ENCODE results near the gene OR2B2.

OR2B2 gene

DNA sequence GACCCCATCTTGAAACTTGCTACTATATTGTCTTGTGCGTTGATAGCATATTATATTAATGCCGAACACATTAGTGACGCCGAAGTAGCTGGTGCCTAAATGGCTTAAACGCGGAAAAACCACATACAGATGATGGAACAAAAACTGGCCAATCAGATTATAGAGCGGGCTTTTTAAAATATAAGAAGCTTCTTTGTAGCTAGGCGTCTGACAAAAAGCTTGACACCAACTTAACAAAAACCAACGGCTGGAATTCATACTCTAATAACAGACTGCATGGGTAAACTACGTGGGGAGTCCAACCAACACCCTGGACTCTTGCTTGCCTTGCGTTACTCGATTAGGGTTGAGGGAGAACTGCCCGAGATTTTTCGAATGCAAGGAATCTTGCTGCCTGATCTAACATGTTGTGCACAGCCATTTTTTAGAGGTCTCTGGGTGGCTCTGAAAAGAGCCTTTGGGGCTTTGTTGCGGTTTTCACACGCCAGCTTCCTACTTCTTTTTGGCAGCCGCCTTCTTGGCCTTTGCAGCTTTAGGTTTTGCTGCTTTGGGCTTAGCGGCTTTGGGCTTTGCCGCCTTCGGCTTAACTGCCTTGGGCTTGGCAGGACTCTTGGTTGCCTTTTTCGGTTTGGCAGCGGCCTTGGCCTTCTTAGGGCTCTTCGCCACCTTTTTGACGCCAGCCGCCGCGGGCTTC, 45.7 kb downstream of the OR2B2 start:
- FAIRE-seq: no peak

DNA sequence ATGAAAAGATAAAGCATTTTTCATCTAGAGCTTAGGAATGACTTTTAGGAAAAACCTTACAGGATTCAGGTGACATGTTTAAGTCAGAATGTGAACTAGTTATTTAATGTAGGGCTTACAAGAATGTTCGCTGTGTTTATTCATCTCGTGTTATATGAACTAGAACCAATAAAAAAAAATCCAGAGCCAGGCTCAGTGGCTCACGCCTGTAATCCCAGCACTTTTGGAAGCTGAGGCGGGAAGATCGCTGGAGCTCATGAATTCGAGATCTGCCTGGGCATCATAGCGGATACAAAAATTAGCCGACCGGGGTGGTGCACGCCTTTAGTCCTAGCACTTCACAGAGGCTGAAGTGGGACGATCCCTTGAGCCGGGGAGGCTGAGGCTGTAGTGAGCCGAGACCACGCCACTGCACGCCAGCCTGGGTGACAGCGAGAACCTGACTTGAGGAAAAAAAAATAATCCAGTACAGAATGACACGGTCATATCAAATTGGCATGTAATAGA, 46.3 kb downstream of the OR2B2 start:
- no peak for FAIRE-seq

DNA sequence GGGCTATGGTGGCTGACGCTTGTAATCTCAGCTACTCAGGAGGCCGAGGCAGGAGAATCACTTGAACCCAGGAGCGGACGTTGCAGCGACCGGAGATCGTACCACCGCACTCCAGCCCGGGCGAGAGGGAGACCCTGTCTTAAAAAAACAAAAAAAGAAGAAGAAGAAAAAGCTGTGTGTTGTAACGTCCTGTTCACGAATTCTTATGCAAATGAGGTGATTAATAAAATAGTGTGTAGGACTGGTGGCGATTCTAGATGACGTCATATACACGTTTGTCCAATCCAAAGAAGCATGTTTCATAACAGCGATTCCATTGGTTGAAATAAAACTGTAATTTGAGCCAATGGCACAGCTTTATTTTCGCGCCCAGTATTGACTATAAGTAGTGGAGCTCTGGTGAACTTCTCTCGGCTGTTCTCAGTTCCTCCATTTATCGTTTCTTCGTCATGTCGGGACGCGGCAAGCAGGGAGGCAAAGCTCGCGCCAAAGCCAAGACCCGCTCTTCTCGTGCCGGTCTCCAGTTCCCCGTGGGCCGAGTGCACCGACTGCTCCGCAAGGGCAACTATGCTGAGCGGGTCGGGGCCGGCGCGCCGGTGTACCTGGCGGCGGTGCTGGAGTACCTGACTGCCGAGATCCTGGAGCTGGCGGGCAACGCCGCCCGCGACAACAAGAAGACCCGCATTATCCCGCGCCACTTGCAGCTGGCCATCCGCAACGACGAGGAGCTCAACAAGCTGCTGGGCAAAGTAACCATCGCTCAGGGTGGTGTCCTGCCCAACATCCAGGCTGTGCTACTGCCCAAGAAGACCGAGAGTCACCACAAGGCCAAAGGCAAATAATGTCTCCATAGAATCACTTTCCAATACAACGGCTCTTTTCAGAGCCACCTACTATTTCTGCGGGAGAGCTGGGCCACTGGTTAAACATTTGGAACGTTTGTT, 47.0 kb downstream of the OR2B2 start:
- FAIRE-seq: peak; percentile 78

DNA sequence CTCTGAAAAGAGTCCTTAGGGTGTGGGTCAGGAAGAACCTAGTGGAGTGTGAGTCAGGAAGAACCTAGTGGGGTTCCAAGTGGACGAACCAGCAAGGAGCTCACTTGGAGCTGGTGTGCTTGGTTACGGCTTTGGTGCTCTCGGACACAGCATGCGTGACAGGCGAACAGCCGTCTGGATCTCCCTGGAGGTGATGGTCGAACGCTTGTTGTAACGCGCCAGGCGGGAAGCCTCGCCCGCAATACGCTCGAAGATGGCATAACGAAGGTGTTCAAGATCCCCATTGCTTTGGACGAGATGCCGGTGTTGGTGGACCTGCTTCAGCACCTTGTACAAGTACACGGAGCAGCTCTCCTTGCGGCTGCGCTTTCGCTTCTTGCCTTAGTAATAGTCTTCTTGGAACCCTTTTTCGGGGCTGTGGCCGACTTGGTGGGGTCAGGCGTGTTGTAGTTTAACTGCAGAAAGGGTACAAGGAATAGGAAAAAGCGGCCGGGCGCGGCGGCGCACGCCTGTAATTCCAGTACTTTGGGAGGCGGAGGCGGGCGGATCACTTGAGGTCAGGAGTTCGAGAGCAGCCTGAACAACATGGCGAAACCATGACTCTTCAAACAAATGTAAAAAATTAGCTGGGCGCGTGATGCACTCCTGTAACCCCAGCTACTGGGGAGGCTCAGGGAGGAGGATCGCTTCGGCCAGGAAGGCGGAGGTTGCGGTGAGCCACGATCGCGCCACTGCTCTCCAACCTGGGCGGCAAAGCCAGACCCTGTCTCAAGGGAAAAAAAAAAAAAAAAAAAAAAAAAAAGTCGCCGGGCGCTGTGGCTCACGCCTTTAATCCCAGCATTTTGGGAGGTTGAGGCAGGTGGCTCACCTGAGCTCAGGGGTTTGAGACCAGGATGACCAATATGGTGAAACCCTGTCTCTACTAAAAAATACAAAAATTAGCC, 48.0 kb downstream of the OR2B2 start:
- FAIRE-seq: no peak

DNA sequence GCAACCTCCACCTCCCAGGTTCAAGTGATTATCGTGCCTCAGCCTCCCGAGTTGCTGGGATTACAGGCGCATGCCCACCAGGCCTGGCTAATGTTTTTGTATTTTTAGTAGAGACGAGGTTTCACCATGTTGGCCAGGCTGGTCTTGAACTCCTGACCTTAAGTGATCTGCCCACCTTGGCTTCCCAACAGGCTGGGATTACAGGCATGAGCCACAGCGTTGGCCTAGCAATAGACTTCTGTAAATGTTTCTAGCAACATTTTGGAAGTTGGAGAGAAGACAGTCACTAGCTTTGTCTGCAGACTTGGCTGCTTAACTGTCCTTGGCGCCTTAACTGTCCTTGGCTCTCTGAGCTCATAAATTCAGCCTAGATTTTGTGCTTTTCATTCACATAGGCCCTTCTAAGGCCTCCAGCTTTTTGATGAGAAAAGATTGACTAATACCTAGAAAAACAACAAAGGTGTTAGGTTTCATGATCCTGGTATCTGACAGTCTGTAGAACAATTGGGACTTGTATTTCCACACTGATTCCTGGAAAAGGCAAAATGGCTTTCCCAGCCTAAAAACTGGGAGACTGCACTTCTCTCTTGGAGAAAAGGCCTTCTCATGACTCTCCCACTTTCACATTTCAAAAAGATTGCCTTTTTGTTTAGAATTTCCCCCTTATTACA, 49.7 kb downstream of the OR2B2 start:
- no peak for FAIRE-seq

DNA sequence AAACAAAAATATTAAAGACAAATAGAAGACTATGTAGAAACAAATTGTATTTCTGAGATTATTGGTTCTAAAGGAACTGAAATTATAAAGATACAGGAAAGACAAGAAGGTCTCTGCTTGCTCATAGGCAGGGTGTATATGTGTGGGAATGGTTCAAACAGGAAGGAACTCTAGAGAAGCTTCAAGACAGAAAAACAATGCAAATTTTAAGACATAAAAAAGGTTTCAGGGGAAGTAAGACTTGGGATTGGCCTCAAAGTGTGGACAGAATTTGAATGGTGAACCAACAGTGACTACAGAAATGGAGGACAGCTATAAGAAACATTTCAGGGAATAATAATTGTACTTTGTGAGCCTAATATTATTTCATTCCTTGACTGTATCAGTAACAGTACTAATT, 50.3 kb downstream of the OR2B2 start:
- no peak for FAIRE-seq

DNA sequence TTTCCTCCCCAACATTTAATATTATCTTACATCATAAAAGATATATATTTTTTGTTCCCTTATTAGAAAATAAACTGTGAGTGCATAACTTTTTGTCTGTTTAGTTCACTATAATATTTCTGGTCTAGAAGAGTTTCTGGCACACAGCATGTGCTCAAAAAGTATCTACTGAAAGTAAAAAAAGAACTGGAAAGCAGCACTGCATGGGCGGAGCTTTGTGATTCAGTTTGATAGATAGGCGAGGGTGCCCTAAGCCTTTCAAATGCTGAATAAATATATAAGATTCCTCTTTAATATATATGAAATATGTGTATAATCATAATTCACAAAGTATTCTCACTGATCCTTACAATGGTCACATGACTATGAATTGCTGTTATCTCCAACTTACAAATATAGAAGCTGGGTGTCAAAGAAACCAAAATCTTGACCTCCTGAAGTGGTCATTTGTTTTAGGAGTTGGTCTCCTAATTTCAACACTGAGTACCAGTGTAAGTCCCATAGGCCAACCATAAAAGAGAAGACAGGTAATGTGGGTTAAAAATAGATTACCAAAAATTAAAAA, 50.8 kb downstream of the OR2B2 start:
- no peak for FAIRE-seq
